PFSK-1 (cell line): ENCODE measurements around the gene COQ8B.

ENCODE experiments used
- POLR2AphosphoS5 ChIP-seq: IDR thresholded peaks from 2 replicates; pipeline ENCODE4 v1.6.1; 2012; ENCODE audit warnings: low read depth, mild to moderate bottlenecking, control low read depth, low read length, moderate library complexity
- SIN3A ChIP-seq: IDR thresholded peaks from 2 replicates; pipeline ENCODE4 v1.6.1; 2012; ENCODE audit warnings: mild to moderate bottlenecking, low read length, moderate library complexity, borderline replicate concordance; ENCODE audit not compliant: insufficient read depth

GRCh38 chr19:40742477-40742876 lies 25.8 kb upstream of the COQ8B start:
- TF ChIP-seq SIN3A, result no peak
- TF ChIP-seq POLR2AphosphoS5, result no peak
